Stimulated activated CD8-positive, alpha-beta memory T cell treated with anti-CD3 and anti-CD28 coated beads, Interleukin-12 subunit alpha, Interleukin-12 subunit beta, amount 100 ng/mL, for 4 hours (primary cell): ENCODE measurements around the gene PPP4R1.

Experiments
- DNase-seq: peaks from one replicate; pipeline ENCODE4 v3.0.0-alpha.2; 2020; ENCODE audit warnings: low read depth

The PPP4R1 gene

GRCh38 chr18:9547782-9548181, 66.6 kb downstream of the PPP4R1 start:
- DNase-seq = no peak

- DNase-seq = no peak
These were observed 67.9 kb downstream of the PPP4R1 start for GRCh38 chr18:9546468-9546867.

DNA sequence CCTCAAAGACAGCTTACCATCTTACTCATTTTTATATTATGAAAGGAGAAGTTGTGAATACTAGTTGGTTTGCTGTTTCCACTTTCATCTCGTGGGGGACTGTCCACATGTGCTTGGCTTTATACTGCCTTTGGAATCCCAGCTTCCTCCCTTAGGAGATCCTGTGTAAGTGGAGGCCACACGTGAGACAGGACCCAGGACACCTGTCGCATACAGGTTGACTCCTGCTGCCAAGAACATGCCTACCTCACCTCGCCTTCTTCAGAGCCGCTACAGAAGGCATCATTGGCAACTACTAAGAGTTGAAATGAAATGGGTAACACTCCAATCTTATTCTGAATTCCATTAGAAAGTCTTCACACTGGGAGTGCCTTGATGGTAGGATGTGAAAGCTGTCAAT, 69.3 kb downstream of the PPP4R1 start:
- no peak for DNase-seq

DNA sequence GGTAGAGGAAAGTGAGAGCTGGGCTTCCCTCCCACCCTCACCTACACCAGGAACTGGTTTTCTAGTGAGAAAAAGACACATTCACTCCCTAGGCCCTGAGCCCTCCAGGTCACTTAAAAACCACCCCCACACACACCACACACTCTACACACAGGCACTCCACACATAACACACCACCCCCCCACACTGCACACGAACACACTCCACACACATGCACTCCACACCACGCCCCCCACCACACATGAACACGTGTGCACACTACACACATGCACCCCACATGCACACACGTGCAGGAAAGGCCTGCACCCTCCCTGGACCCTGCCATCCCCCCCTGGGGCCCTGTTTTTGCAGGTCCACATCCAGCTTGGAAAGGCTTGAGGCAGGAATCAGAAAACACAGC, 71.4 kb downstream of the PPP4R1 start:
- no peak for DNase-seq

- DNase-seq = no peak
These were observed 74.4 kb downstream of the PPP4R1 start for GRCh38 chr18:9539938-9540337.

DNA sequence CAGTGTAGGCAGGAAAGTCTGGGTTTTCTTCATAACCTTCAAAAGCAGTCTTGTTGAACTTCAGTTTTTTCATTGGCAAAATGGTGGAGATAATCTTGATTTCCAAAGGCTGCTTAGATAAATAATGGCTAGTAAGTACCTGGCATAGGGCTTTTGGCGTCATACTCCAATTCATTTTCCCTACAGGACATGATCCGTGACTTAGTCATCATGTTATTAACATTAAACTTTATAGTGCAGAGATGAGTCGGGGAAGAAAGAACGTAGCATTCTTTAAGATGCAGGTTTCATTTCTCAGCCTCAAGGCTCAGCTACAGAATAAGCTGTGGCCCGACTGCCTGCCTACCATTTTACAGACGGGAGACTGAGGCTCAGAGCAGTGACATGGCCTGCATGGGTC, 75.1 kb downstream of the PPP4R1 start:
- DNase-seq = no peak

DNA sequence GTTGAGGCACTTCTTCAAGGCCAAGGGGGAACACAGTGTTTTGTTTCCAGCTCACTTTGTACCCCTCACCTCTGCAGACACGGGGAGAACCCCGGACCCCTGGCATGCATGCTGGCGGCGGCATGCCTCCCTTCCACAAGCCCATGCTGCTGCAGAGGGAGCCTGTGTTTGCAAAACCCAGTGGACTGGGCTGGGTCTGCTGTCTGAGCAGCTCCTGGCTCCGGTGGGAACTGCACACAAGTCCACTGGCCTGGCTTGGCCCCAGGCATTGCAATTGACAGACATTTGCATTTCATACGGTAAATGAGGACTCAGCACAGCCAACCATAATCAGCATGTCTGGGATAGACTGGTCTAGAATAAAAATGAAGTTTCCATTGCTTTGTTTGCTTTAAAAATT, 76.7 kb downstream of the PPP4R1 start:
- DNase-seq = no peak

DNA sequence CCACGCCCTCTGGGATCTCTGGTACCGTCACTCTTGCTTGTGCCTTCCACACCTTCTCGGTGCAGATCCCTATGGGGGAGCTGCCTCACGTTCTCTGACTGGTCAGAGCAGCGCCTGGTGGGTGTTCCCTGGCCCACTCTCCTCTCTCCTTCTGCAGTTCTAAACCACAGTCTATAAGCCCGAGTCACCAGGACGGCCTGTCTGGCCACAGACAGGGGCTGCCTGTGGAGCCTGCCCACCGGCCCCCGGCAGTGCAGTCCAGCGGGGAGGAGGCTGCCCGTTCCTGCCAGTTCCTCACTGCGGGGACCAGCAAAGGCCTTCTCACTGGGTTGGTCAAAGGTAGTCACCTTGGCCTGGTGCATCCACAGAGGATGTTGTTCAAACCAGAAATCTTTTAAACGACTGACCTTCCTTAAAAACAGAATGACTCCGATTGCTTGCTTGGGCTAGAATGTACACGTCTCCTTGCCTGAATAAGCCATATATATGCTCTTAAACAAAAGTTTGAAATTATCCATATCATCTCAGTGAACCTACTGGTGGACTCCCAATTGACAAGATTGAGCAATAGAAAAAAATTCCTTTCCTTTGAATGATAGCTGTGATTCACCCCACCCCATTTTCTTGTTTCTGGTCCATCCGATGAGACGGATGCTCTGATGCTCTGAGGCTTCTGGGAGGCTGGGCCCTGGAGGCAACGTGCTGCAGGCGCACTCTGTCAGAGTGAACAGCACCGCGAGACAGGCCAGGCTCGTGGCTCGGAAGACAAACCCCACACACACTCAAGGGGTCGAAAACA, 77.8 kb downstream of the PPP4R1 start:
- no peak for DNase-seq

DNA sequence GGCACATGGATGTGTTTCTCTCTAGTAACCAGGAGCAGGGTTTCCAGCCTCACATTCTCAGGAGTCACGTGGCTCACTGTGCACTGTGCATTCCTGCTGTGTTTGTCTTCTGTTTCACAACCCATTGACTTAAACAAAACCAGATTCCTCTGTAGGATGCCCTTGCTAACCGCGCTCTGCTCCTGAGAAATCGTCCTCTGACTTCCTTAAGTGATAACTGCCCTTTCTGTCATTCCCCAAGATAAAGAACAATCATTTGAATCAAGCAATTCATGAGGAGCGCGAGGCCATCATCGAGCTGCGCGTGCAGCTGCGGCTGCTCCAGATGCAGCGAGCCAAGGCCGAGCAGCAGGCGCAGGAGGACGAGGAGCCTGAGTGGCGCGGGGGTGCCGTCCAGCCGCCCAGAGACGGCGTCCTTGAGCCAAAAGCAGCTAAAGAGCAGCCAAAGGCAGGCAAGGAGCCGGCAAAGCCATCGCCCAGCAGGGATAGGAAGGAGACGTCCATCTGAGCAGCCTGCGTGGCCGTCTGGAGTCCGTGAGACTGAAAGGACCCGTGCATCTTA, 78.8 kb downstream of the PPP4R1 start:
- DNase-seq = no peak

- DNase-seq = no peak
These were observed 79.5 kb downstream of the PPP4R1 start for GRCh38 chr18:9534844-9535243.

- no peak for DNase-seq
These were observed 82.5 kb downstream of the PPP4R1 start for GRCh38 chr18:9531791-9532410.

DNA sequence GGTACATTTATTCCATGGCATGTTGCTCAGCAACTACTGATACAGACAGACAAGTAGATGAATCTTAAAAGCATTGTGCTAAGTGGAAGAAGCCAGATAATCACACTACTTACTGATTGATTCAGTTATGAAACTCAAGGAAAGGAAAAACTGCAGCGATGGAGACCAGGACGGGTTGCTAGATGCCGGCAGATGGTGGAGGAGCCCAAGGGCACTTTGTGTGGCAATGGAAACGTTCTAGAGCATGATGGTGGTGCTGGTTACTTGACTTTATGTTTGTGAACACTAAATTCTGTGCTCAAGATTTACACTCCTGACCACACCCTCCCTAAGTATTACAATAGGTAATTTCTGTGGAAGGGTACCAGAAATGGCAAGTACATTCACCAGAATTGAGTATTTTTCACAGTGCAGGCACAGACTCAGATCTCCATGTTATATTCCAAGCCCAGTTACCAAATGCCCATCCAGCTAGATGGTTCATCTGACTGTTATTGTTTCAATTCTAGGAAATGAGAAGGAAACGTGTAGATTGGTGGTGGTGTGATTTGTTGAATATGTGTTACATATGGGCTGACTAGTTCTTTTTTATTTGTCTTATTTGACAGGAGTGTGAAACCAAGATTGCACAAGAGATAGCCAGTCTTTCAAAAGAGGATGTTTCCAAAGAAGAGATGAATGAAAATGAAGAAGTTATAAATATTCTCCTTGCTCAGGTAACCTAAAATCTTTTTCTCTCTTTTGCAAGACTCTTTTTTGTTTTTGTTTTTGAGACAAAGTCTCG, 83.9 kb downstream of the PPP4R1 start:
- DNase-seq = no peak

GRCh38 chr18:9526458-9526857, 87.9 kb downstream of the PPP4R1 start:
- DNase-seq = no peak

DNA sequence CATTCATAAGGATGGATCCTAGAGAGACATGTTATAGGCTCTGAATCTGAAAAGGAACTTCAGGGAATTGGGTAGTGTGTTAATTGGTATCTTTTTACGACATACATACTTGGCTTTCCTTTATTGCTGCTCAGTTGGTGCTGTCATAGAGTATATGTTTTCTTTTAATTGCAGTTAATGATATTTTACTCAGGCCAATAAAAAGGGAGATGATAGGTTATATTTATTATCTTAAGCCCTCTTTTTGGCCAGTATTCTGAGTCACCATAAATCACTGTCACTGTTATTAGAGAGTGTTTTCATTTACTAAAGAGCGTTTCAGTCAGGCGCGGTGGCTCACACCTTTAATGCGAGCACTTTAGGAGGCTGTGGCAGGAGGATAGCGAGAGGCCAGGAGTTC, 91.4 kb downstream of the PPP4R1 start:
- DNase-seq = no peak

DNA sequence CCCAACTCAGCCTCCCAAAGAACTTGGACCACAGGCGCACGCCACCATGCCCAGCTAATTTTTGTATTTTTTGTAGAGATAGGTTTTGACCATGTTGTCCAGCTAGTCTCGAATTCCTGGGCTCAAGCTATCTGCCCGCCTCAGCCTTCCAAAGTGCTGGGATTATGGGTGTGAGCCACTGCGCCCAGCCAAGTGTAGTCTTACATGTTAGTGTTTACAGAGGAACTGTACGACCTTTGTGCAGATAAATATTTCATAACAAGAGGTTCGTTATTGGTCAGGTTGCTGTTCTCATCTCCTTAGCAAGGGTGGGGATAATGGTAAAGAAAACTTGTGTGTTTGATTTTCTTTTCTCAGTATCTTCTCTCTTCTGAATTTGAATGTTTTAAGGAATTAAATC, 92.6 kb downstream of the PPP4R1 start:
- no peak for DNase-seq

- DNase-seq = no peak
These were observed 93.7 kb downstream of the PPP4R1 start for GRCh38 chr18:9520666-9521065.

DNA sequence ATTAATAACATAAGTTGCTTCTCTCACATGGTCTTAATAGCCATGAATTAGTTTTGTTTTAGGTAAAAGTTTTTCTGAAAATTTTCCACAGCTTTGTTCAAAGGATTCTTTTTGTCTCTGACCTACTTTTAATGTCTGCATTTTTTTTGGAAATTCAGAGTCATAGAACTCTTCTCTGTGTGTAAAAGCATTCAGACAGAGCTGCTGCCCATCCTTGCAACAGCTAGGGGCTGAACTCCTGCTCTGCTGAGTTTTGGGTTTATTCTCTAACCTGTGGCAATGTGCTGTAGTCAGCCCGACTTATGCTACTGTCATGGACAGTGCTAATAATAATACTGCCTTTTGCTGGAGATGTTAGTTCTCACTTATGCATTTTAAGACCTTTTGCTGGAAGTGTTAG, 95.0 kb downstream of the PPP4R1 start:
- no peak for DNase-seq

DNA sequence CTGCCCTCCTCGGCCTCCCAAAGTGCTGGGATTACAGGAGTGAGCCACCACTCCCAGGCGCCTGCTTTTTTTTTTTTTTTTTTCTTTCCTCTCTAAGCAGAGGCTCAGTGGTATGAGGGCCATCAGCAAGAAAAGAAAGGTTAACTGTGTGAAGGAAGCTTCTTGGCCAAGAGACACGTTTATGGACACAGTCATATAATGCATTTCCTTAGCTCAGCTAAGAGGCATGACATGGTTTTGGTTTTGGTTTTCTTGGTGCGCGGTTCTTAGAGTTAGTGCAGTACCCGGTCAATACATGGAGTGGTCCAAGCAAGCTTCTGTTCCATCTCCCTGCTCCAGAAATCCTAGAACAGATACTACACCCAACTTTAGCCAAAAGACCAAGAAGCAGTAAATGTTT, 96.5 kb downstream of the PPP4R1 start:
- no peak for DNase-seq

GRCh38 chr18:9516437-9517064, 97.8 kb downstream of the PPP4R1 start:
- no peak for DNase-seq

GRCh38 chr18:9513971-9514512, 100.3 kb downstream of the PPP4R1 start:
- no peak for DNase-seq

GRCh38 chr18:9508446-9509025, 105.8 kb downstream of the PPP4R1 start:
- DNase-seq = no peak
